GM10847 (cell line): ENCODE results near the gene GPR32.

Source experiments
- POLR2A ChIP-seq: IDR thresholded peaks from 2 replicates; pipeline ENCODE4 v1.6.1; 2011; ENCODE audit not compliant: insufficient read length; ENCODE audit errors: extremely low read depth

The GPR32 gene

DNA sequence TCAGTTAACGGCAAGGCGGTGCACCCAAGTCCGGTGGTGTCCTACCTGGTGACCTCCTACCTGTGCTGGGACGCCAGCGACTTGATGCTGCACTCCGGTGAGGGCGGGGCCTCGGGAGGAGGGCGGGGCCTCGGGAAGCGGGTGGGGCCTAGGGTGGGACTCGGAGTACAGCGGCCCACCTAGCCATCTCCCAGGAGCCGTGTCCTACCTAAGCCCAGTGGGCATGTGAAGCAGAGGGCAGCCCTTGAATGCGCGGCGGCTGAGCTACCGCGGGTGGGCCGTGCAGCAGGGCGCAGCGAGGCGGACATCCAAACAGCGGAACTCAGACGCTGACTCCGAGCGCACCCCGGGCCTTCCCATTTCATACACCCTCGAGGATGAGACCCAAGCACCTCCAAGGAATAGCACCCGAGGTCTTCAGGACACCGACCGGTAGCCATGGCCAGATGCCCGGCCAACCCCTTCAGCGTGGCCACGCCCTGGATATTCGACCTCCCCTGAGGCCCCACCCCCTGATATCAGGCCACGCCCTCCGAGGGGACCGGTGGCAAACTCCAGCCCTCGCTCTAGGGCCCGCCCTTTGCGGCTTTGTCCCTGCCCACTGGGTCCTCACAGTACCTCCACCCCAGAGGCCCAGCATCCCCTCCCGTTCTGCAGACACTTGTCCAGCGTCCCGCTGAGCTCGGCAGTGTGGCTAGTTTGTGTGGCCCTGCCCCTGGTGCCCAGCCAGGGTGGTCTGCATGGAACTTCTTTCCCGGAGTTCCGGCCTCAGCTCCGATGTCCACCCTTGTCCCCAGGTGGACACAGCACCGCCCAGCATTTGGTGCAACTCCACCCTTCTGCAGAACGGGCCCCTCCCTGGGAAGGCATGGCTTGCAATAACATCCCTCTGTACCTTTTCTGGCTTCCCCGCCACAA is 47.9 kb downstream of the GPR32 start:
- TF ChIP-seq POLR2A = peak; percentile 27

DNA sequence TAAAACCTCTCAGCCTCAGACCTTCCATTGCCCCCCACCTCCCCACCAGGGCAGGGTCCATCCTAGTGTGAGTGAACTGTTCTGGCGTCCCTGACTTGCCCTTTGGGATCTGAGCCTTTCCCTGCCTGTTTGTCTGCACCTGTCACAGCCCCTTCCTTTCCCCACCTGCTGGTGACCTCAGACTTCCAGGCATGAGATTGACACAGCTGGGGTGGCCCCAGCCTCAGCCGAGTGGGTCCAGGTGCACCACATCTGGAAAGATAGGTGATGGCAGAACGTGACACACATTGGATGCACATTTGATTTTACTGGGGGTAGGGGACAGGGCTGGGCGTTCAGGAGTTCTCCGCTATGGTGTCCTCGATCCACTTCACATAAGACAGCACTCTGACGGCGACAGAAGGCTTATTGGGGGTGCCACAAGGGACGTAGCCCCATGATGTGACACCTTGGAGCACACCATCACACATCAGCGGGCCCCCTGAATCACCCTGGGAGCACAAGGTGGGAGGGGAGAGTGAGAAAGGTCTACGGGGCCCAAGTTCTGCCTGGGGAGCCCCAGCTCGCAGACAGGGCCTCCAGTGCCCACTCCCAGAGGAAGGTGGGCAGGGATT is 48.7 kb downstream of the GPR32 start:
- TF ChIP-seq POLR2A = no peak

DNA sequence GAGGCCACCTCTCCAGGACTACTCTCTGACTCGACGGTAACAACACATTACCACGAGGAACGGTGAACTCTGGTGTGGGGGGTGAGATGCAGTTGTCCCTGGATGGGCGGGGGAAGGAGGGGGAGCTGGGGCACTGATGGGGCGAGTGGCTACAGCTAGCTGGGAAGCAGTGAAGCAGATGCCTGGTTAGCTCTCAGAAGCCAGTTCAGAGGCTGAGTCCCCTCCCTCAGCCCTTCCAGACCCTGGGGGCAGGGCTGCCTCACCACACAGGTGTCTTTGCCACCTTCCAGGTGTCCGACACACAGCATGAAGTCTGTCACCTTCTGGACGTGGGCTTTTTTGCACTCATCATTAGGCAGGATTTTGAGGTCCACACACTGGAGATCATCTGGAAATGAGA is 49.4 kb downstream of the GPR32 start:
- no peak for TF ChIP-seq POLR2A

DNA sequence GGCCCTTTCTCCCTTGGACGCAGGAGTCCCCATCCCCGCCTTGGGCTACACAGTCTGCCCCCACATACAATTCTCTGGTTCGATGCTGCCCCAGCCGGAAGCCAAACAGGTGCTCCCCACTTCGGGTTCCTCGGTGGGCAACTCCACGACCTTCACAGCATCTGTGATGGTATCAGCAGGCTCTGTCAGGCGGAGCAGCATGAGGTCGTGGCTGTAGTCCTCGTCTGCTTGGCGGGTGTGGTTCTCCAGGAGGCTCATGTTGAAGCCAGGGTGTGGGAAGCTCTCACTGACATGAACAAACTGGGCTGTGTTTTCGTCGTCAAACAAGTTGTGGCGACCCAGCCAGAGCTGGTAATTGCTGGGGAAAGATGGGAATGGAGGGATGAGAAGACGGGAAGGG is 49.8 kb downstream of the GPR32 start:
- TF ChIP-seq POLR2A = no peak

DNA sequence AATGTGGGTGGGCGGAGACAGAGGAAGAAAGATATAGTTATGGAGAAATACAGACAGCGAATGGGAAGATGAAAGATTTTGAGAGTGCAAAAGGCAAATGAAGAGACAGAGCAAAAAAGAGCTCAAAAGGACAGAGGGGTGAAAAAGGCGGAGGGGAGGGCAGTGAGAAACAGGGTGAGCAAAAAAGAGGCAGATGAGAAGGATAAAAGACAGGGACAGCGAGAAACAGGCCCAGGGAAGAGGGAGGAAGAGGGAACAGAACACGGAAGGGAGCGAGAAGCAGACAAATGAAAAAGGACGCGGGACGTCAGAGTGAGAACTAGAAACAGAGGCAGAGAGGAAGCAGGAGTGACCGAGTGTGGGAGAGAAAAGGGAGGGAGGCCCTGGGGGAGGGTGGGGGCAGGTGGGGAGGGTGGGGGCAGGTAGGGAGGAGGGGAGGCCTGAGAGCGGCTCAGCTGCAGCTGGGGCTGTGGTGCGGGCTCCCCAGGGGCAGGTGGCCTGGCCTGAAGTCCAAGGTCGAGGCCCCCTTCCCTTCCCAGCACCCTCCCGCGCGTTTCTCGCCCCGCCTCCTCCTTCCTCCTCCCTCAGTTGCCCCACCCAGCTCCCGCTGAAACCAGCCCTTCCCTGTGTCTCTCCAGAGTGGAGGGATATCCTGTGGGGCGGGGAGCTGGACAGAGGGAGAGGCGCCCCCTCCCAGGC is 50.4 kb downstream of the GPR32 start:
- TF ChIP-seq POLR2A = no peak

DNA sequence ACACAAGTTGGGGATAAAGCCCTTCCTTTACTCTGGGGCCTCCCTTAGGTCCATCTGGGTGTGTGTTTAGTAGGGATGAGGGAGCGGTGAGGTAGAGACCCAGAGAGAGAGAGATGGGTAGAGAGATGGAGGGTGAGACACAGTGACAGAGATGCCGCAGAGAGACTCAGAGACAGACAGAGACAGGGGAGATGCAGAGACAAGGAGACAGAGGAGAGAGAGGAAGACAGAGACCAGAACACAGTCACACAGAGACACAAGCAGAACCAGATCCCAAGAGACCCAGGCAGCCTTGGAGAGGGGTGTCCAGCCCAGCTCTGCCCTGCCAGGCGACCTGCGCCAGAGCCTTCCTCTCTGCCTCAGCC is 51.0 kb downstream of the GPR32 start:
- TF ChIP-seq POLR2A = no peak
